DOHH2 (cell line): ENCODE measurements around the gene KRTAP5-11.

Experiments
- CTCF ChIP-seq: fragments of 200-600 bp; sonication (generic); IDR thresholded peaks from one replicate; pipeline ENCODE4 v1.5.1; 2014; ENCODE audit warnings: antibody characterized with exemption, mild to moderate bottlenecking, low read depth, low read length; ENCODE audit not compliant: poor library complexity, severe bottlenecking
- EZH2phosphoT487 ChIP-seq: fragments of 200-600 bp; sonication (generic); IDR thresholded peaks from 2 replicates; pipeline ENCODE4 v1.6.1; 2017; ENCODE audit warnings: borderline replicate concordance, mild to moderate bottlenecking, antibody characterized with exemption, low read length, moderate library complexity, mixed read lengths

- no peak for TF ChIP-seq CTCF
- TF ChIP-seq EZH2phosphoT487: no peak
Observed at GRCh38 chr11:71548716-71549151, 33.9 kb downstream of the KRTAP5-11 start.
